ENCODE data around the gene NDUFB5.

DNA sequence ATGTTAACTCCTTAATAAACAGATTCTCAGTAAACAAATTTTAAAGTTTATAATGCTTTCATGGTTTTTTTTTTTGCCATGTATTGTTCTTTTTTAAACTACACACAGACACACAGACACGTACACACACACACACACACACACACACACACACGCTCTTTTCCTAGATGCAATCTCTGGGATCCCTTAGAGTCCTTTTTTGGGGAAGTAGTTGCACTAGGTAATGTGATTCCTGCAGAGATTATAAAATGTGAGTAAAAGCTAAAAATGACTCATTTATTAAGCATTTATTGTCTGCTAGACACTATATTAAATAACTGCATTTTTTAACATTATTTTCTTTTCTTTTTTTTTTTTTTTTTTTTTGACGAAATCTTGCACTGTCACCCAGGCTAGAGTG is 19.9 kb downstream of the NDUFB5 start:
- TF ChIP-seq, protein P1, sequence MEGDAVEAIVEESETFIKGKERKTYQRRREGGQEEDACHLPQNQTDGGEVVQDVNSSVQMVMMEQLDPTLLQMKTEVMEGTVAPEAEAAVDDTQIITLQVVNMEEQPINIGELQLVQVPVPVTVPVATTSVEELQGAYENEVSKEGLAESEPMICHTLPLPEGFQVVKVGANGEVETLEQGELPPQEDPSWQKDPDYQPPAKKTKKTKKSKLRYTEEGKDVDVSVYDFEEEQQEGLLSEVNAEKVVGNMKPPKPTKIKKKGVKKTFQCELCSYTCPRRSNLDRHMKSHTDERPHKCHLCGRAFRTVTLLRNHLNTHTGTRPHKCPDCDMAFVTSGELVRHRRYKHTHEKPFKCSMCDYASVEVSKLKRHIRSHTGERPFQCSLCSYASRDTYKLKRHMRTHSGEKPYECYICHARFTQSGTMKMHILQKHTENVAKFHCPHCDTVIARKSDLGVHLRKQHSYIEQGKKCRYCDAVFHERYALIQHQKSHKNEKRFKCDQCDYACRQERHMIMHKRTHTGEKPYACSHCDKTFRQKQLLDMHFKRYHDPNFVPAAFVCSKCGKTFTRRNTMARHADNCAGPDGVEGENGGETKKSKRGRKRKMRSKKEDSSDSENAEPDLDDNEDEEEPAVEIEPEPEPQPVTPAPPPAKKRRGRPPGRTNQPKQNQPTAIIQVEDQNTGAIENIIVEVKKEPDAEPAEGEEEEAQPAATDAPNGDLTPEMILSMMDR (IDR thresholded peaks at IDR 0.05; ENCODE audit: poor library complexity, severe bottlenecking): no peak
- TF ChIP-seq POLR2AphosphoS5 (IDR thresholded peaks at IDR 0.05) (no peak), RAD21 (conservative IDR thresholded peaks at IDR 0.05) (no peak), EZH2 (IDR thresholded peaks at IDR 0.05; ENCODE audit: borderline replicate concordance, insufficient read depth, low read length, poor library complexity, severe bottlenecking) (no peak), EP300 (conservative IDR thresholded peaks at IDR 0.05; ENCODE audit: poor library complexity, severe bottlenecking) (no peak), MXI1 (conservative IDR thresholded peaks at IDR 0.05; ENCODE audit: poor library complexity, severe bottlenecking) (no peak), TAF1 (IDR thresholded peaks at IDR 0.05; ENCODE audit: low read depth) (no peak)
- TF ChIP-seq, protein P2, sequence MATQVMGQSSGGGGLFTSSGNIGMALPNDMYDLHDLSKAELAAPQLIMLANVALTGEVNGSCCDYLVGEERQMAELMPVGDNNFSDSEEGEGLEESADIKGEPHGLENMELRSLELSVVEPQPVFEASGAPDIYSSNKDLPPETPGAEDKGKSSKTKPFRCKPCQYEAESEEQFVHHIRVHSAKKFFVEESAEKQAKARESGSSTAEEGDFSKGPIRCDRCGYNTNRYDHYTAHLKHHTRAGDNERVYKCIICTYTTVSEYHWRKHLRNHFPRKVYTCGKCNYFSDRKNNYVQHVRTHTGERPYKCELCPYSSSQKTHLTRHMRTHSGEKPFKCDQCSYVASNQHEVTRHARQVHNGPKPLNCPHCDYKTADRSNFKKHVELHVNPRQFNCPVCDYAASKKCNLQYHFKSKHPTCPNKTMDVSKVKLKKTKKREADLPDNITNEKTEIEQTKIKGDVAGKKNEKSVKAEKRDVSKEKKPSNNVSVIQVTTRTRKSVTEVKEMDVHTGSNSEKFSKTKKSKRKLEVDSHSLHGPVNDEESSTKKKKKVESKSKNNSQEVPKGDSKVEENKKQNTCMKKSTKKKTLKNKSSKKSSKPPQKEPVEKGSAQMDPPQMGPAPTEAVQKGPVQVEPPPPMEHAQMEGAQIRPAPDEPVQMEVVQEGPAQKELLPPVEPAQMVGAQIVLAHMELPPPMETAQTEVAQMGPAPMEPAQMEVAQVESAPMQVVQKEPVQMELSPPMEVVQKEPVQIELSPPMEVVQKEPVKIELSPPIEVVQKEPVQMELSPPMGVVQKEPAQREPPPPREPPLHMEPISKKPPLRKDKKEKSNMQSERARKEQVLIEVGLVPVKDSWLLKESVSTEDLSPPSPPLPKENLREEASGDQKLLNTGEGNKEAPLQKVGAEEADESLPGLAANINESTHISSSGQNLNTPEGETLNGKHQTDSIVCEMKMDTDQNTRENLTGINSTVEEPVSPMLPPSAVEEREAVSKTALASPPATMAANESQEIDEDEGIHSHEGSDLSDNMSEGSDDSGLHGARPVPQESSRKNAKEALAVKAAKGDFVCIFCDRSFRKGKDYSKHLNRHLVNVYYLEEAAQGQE (IDR thresholded peaks at IDR 0.05; ENCODE audit: borderline replicate concordance): no peak
